Occipital lobe (tissue), 2 donors: Measurements from ENCODE around the gene RIMS4. TPM values are rescaled to one million over a fixed set of nuclear protein-coding genes. Genes with fewer than 3 reads are reported as not detected.
"Not testable (repeated sequence)": the region's sequence is repeated elsewhere in the genome, so short reads cannot be mapped to it uniquely, and the experiment has no call there.

Experiments used
- DNase-seq: peaks from one replicate; lab custom pipeline; 2025; lab: John Stamatoyannopoulos, UW
- total RNA-seq: library from RNA; depleted of rRNA; stranded (reverse); fragments of >200 nt; gene quantifications from one replicate; pipeline ENCODE4 v1.2.3, GENCODE V29; 2014

Gene RIMS4
- total RNA-seq, 1 donor from 2014 or later: 77.5 TPM

GRCh38 chr20:44830523-44830922 is 20.2 kb upstream of the RIMS4 start:
- DNase-seq: no peak

- no peak for DNase-seq
Measured at GRCh38 chr20:44829688-44830087, 19.3 kb upstream of the RIMS4 start.

GRCh38 chr20:44828640-44829039 is 18.3 kb upstream of the RIMS4 start:
- no peak for DNase-seq

- DNase-seq: no peak
Measured at GRCh38 chr20:44827401-44827800, 17.1 kb upstream of the RIMS4 start.

GRCh38 chr20:44821576-44821975 is 11.2 kb upstream of the RIMS4 start:
- DNase-seq: not testable (repeated sequence)

GRCh38 chr20:44819936-44820335 is 9.6 kb upstream of the RIMS4 start:
- DNase-seq: no peak

GRCh38 chr20:44817143-44817910 is 7.0 kb upstream of the RIMS4 start:
- no peak for DNase-seq

GRCh38 chr20:44814937-44815336 is 4.6 kb upstream of the RIMS4 start:
- no peak for DNase-seq

GRCh38 chr20:44811150-44811685 is 872 bp upstream of the RIMS4 start:
- DNase-seq: no peak

- DNase-seq: no peak
Measured at GRCh38 chr20:44810061-44810390, 320 bp downstream of the RIMS4 start.

- no peak for DNase-seq
Measured at GRCh38 chr20:44809380-44810060, 826 bp downstream of the RIMS4 start.

- no peak for DNase-seq
Measured at GRCh38 chr20:44807684-44808056, 2.7 kb downstream of the RIMS4 start.

- DNase-seq: no peak
Measured at GRCh38 chr20:44807051-44807683, 3.2 kb downstream of the RIMS4 start.

- DNase-seq: peak; percentile 87
Measured at GRCh38 chr20:44805979-44806620, 4.2 kb downstream of the RIMS4 start.

GRCh38 chr20:44805335-44805978 is 4.9 kb downstream of the RIMS4 start:
- no peak for DNase-seq

GRCh38 chr20:44803383-44803941 is 6.9 kb downstream of the RIMS4 start:
- no peak for DNase-seq

- DNase-seq: no peak
Measured at GRCh38 chr20:44802702-44803101, 7.6 kb downstream of the RIMS4 start.

GRCh38 chr20:44800391-44801046 is 9.8 kb downstream of the RIMS4 start:
- no peak for DNase-seq

- DNase-seq: no peak
Measured at GRCh38 chr20:44799691-44800090, 10.7 kb downstream of the RIMS4 start.

GRCh38 chr20:44796758-44797457 is 13.4 kb downstream of the RIMS4 start:
- DNase-seq: no peak
